Hepatocyte (in vitro differentiated cells): ENCODE data around the gene OR8B2. TPM values are rescaled to one million over a fixed set of nuclear protein-coding genes. Genes with fewer than 3 reads are reported as not detected.

Source experiments
- DNase-seq: peaks from one replicate; pipeline ENCODE4 v3.0.0-alpha.2; 2016; ENCODE audit warnings: low spot score
- H2AFZ ChIP-seq: fragments of 200-600 bp; sonication (generic); 2 replicates; pipeline ENCODE4 v1.6.0; 2016; ENCODE audit warnings: antibody characterized with exemption, mild to moderate bottlenecking
- H3K27ac ChIP-seq: fragments of 200-600 bp; sonication (generic); 2 replicates; pipeline ENCODE4 v1.5.1; 2016; ENCODE audit warnings: mild to moderate bottlenecking
- H3K27me3 ChIP-seq: fragments of 200-600 bp; sonication (generic); 2 replicates; pipeline ENCODE4 v1.6.1; 2016
- H3K36me3 ChIP-seq: fragments of 200-600 bp; sonication (generic); replicated peaks from 2 replicates; pipeline ENCODE4 v1.5.1; 2016; ENCODE audit warnings: low read depth; ENCODE audit not compliant: insufficient read depth
- H3K4me1 ChIP-seq: fragments of 200-600 bp; sonication (generic); 2 replicates; pipeline ENCODE4 v1.5.1; 2016; ENCODE audit warnings: mild to moderate bottlenecking, moderate library complexity; ENCODE audit not compliant: insufficient read depth
- H3K4me2 ChIP-seq: fragments of 200-600 bp; sonication (generic); 2 replicates; pipeline ENCODE4 v1.6.0; 2016
- H3K4me3 ChIP-seq: fragments of 200-600 bp; sonication (generic); 2 replicates; pipeline ENCODE4 v1.5.1; 2016; ENCODE audit warnings: mild to moderate bottlenecking
- H3K79me2 ChIP-seq: fragments of 200-600 bp; sonication (generic); 2 replicates; pipeline ENCODE4 v1.6.0; 2017; ENCODE audit warnings: mild to moderate bottlenecking
- H3K9me2 ChIP-seq: fragments of 200-600 bp; sonication (generic); replicated peaks from 2 replicates; pipeline ENCODE4 v1.6.0; 2017; ENCODE audit warnings: mild to moderate bottlenecking; ENCODE audit not compliant: insufficient read depth
- H3K9me3 ChIP-seq: fragments of 200-600 bp; sonication (generic); 2 replicates; pipeline ENCODE4 v1.5.1; 2016; ENCODE audit warnings: low read depth, mild to moderate bottlenecking
- H4K20me1 ChIP-seq: fragments of 200-600 bp; sonication (generic); 2 replicates; pipeline ENCODE4 v1.6.0; 2016; ENCODE audit warnings: mild to moderate bottlenecking; ENCODE audit not compliant: insufficient read depth, poor library complexity, severe bottlenecking
- EZH2 ChIP-seq: fragments of 200-600 bp; sonication (generic); IDR thresholded peaks from 2 replicates; pipeline ENCODE4 v1.6.1; 2016; ENCODE audit warnings: antibody characterized with exemption, mild to moderate bottlenecking, borderline replicate concordance
- EZH2phosphoT487 ChIP-seq: fragments of 200-600 bp; sonication (generic); IDR thresholded peaks from one replicate; pipeline ENCODE4 v1.6.1; 2018; ENCODE audit warnings: antibody characterized with exemption, mild to moderate bottlenecking, low read depth, moderate library complexity; ENCODE audit not compliant: unreplicated experiment, severe bottlenecking
- WGBS: methylation state at CpG from one replicate; pipeline ENCODE4 v1.1.6; 2016; ENCODE audit warnings: low lambda C conversion rate; ENCODE audit errors: missing lambda C conversion rate; 5-methylcytosine and 5-hydroxymethylcytosine counted together
- polyA plus RNA-seq: library from polyadenylated mRNA; unstranded; fragments of >200 nt; fragmentation: Nextera tagmentation; extraction: Ambion mirVana; gene quantifications from 2 replicates; pipeline ENCODE4 v1.2.1, GENCODE V29; 2016
- total RNA-seq: library from RNA; depleted of rRNA; stranded (reverse); fragments of >200 nt; gene quantifications from 2 replicates; pipeline ENCODE4 v1.2.3, GENCODE V29; 2014
- TF ChIP-seq, protein P1 (sequence below): fragments of 200-600 bp; sonication (generic); IDR thresholded peaks from 2 replicates; pipeline ENCODE4 v1.5.1; 2016; ENCODE audit warnings: antibody characterized with exemption, mild to moderate bottlenecking; ENCODE audit not compliant: poor library complexity

Gene OR8B2
- total and polyA plus RNA-seq, 2 experiments from 2014 or later, result not detected

DNA sequence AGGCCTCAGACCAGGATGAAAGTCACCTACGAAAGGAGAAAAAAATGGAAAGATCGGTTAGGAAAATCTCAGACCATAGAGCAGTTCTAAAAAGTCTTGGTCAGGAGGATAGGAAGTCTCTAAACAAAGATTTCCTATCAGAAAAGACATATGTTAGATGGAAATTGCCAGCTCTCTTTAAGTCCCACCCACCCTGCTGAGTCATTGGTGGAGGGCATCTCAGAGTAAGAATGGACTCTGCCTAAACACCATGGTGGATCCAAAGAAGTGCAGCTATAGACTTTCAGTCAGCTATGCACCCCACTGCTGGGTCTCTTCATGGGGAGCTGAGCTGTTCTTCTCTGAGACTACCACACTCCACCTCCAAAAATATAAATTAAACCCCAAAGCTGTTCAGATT is 3.7 kb downstream of the OR8B2 start:
- no peak for DNase-seq
- no peaks in the 10 kb centered on the region for H4K20me1 ChIP-seq
- 92% methylated on average over 2 of the region's 2 CpGs for whole genome bisulfite sequencing
- H3K4me3 ChIP-seq, result no peak overlapping the region
- H3K27ac ChIP-seq, result no peak overlapping the region
- no peak overlapping the region for H3K4me2 ChIP-seq
- H3K9me3 ChIP-seq, result no peaks in the 10 kb centered on the region
- no peak overlapping the region for H2AFZ ChIP-seq
- TF ChIP-seq, protein P1, sequence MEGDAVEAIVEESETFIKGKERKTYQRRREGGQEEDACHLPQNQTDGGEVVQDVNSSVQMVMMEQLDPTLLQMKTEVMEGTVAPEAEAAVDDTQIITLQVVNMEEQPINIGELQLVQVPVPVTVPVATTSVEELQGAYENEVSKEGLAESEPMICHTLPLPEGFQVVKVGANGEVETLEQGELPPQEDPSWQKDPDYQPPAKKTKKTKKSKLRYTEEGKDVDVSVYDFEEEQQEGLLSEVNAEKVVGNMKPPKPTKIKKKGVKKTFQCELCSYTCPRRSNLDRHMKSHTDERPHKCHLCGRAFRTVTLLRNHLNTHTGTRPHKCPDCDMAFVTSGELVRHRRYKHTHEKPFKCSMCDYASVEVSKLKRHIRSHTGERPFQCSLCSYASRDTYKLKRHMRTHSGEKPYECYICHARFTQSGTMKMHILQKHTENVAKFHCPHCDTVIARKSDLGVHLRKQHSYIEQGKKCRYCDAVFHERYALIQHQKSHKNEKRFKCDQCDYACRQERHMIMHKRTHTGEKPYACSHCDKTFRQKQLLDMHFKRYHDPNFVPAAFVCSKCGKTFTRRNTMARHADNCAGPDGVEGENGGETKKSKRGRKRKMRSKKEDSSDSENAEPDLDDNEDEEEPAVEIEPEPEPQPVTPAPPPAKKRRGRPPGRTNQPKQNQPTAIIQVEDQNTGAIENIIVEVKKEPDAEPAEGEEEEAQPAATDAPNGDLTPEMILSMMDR, result no peak
- no peak for TF ChIP-seq EZH2
- H3K27me3 ChIP-seq, result no peaks in the 10 kb centered on the region
- no peaks in the 10 kb centered on the region for H3K36me3 ChIP-seq
- no peaks in the 10 kb centered on the region for H3K4me1 ChIP-seq
- no peaks in the 10 kb centered on the region for H3K79me2 ChIP-seq
- no peaks in the 10 kb centered on the region for H3K9me2 ChIP-seq

DNA sequence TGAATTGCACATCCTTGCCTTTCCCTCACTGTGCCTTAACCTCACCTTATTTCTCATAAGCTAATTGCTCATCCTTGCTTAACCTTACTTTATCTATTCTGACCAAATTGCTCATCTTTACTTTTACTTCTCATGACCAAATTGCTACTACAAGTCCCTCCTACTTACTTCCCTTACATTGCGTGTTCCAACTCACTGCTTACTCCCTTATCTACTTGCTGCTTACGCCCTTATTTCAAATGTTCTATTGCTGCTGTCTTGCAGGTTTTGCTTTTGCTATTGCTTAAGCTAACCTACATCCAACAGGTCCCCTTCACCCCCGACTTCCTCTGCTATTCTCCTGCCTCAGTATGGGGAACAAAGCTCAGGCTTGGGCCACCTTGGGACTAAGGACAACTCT is 8.0 kb downstream of the OR8B2 start:
- H3K4me3 ChIP-seq, result no peak overlapping the region
- no peaks in the 10 kb centered on the region for H4K20me1 ChIP-seq
- H3K9me3 ChIP-seq, result no peaks in the 10 kb centered on the region
- H3K4me2 ChIP-seq, result no peak overlapping the region
- H3K27me3 ChIP-seq, result no peaks in the 10 kb centered on the region
- H3K9me2 ChIP-seq, result no peaks in the 10 kb centered on the region
- 72% methylated on average over 3 of the region's 3 CpGs for WGBS
- TF ChIP-seq EZH2phosphoT487, result no peak
- TF ChIP-seq EZH2, result no peak
- TF ChIP-seq, protein P1, result no peak
- H3K79me2 ChIP-seq, result no peaks in the 10 kb centered on the region
- H3K27ac ChIP-seq, result no peak overlapping the region
- H3K36me3 ChIP-seq, result no peaks in the 10 kb centered on the region
- H2AFZ ChIP-seq, result no peak overlapping the region
- no peaks in the 10 kb centered on the region for H3K4me1 ChIP-seq
- no peak for DNase-seq

DNA sequence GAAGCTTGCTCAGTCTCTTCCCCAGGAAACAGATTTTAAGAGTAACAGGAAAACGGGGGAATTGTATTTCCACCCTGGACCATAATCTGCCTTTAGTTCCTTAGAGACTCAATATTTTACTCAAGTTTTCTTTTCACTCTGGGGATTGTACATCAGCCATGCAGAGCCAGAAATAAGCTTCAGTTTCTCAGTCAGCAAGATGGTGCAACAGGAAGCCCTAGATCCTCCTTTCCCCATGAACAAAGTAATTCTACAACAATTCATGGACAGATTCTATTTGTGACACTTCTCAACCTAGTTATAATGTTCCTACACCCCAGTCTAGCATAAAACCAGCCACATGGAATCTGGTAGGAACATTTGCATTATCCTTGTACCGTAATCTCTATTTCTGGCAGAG is 24.7 kb downstream of the OR8B2 start:
- Histone ChIP-seq H3K4me2 (no peak overlapping the region), H3K36me3 (no peaks in the 10 kb centered on the region), H3K9me3 (no peaks in the 10 kb centered on the region), H4K20me1 (no peaks in the 10 kb centered on the region), H3K27ac (no peak overlapping the region), H2AFZ (no peak overlapping the region), H3K79me2 (no peaks in the 10 kb centered on the region), H3K27me3 (no peaks in the 10 kb centered on the region), H3K9me2 (no peaks in the 10 kb centered on the region), H3K4me3 (no peak overlapping the region), H3K4me1 (no peaks in the 10 kb centered on the region)
- TF ChIP-seq EZH2phosphoT487, result no peak
- TF ChIP-seq EZH2, result no peak
- TF ChIP-seq, protein P1, result no peak
- DNase-seq, result no peak
- WGBS, result 43% methylated on average over 2 of the region's 2 CpGs

DNA sequence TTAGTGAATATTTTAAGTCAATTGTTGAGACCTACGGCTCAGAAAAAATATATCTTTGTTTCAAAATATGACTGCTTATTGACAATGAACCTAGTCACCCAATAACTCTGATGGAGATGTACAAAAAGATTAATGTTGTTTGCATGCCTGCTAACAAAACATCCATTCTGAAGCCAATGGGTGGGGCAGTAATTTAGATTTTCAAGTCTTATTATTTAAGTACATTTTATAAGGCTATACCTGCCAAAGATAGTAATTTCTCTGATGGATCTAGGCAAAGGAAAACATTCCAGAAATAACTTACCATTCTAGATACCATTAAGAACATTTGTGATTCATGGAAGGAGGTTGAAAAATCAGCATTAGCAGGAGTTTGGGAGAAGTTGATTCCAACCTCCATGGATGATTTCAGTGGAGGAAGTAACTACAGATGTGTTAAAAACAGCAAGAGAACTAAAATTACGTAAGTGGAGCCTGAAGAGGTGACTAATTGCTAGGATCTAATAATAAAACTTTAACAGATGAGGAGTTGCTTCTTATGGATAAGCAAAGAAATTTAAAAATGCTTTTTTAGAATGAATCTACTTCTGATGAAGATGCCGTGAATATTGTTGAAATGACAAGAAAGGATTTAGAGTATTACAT is 37.9 kb downstream of the OR8B2 start:
- H4K20me1 ChIP-seq, result no peaks in the 10 kb centered on the region

More for the DNA sequence above, 37.9 kb downstream of the OR8B2 start:
- Histone ChIP-seq H3K4me1 (no peaks in the 10 kb centered on the region), H2AFZ (no peak overlapping the region), H3K79me2 (no peaks in the 10 kb centered on the region), H3K27me3 (no peaks in the 10 kb centered on the region), H3K4me3 (no peak overlapping the region), H3K36me3 (no peaks in the 10 kb centered on the region), H3K9me2 (no peaks in the 10 kb centered on the region), H3K9me3 (no peaks in the 10 kb centered on the region), H3K27ac (no peak overlapping the region), H3K4me2 (no peak overlapping the region)
- 39% methylated on average over 3 of the region's 3 CpGs for WGBS
- TF ChIP-seq EZH2phosphoT487 (no peak), EZH2 (no peak)
- TF ChIP-seq, protein P1, result no peak
- no peak for DNase-seq
